Stomach (tissue), 4 donors: ENCODE data around the gene SORCS2.

Source experiments
- CTCF ChIP-seq, 7 experiments: fragments of 450-650 bp in 4 of 7; fragments of 200-600 bp in 3 of 7; sonication (generic) in 3 of 7; IDR thresholded peaks; one replicate each; pipeline ENCODE4 v1.5.1; 2016 to 2019; ENCODE audit warnings: antibody characterized with exemption in 7 of 7, control low read depth in 2 of 7, mild to moderate bottlenecking in 1 of 7
- EP300 ChIP-seq: sonication (generic); formaldehyde crosslinking; IDR thresholded peaks from one replicate; pipeline ENCODE4 v1.6.1; 2017; ENCODE audit warnings: antibody characterized with exemption
- POLR2A ChIP-seq, 4 donors: fragments of 450-650 bp; IDR thresholded peaks; one replicate each; pipeline ENCODE4 v1.6.1; 2016; ENCODE audit warnings: antibody characterized with exemption in 4 of 4, control low read depth in 2 of 4, mild to moderate bottlenecking in 1 of 4, moderate library complexity in 1 of 4
- POLR2AphosphoS5 ChIP-seq, 3 donors: sonication (generic); formaldehyde crosslinking; IDR thresholded peaks; one replicate each; pipeline ENCODE4 v1.6.1; 2016; ENCODE audit warnings: antibody characterized with exemption in 3 of 3

GRCh38 chr4:7781993-7782392, 589.7 kb downstream of the SORCS2 start:
- no peak for TF ChIP-seq POLR2AphosphoS5 (IDR thresholded peaks at IDR 0.05)
- no peak for TF ChIP-seq CTCF (IDR thresholded peaks at IDR 0.05)
- TF ChIP-seq POLR2A (IDR thresholded peaks at IDR 0.05), result no peak
- TF ChIP-seq EP300, result no peak
